Psoas muscle (tissue), 8 donors: Measurements from ENCODE around the gene HPRT1. TPM values are rescaled to one million over a fixed set of nuclear protein-coding genes. Genes with fewer than 3 reads are reported as not detected.

ENCODE experiments used
- ATAC-seq, 4 donors: fragments of 200-7000 bp; cut with Tn5 transposase; one replicate each; pipeline ENCODE4 v1.9.1; 2020; ENCODE audit warnings: moderate library complexity in 3 of 4, mild to moderate bottlenecking in 2 of 4
- DNase-seq, 2 donors: peaks; one replicate each; pipeline ENCODE4 v3.0.0-alpha.2; 2020
- H3K27ac ChIP-seq: fragments of 200-600 bp; one replicate; pipeline ENCODE4 v1.8.0; 2022
- H3K27me3 ChIP-seq, 3 donors: fragments of 200-600 bp in 1 of 3; one replicate each; pipeline versions ENCODE4 v1.6.1 to v1.8.0; 2013 to 2022; ENCODE audit warnings: low read length in 2 of 3, mild to moderate bottlenecking in 2 of 3, moderate library complexity in 1 of 3; ENCODE audit not compliant: insufficient read depth in 3 of 3
- H3K36me3 ChIP-seq, 2 donors: fragments of 200-600 bp in 1 of 2; one replicate each; pipeline versions ENCODE4 v1.6.1 to v1.8.0; 2013 to 2022; ENCODE audit warnings: low read depth in 1 of 2, mild to moderate bottlenecking in 1 of 2, moderate library complexity in 1 of 2; ENCODE audit not compliant: insufficient read depth in 1 of 2
- H3K4me1 ChIP-seq: fragments of 200-600 bp; one replicate; pipeline ENCODE4 v1.8.0; 2022
- H3K4me3 ChIP-seq: fragments of 200-600 bp; one replicate; pipeline ENCODE4 v1.8.0; 2022; ENCODE audit warnings: mild to moderate bottlenecking
- H3K9me3 ChIP-seq: fragments of 200-600 bp; one replicate; pipeline ENCODE4 v1.8.0; 2022
- CTCF ChIP-seq: fragments of 200-600 bp; IDR thresholded peaks from one replicate; pipeline ENCODE4 v1.8.0; 2022; ENCODE audit warnings: antibody characterized with exemption
- WGBS, 3 donors: extraction: QIAGEN DNeasy Blood & Tissue Kit; methylation state at CpG; one replicate each; pipeline versions ENCODE4 v1.1.6 to v1.1.7; 2013; 5-methylcytosine and 5-hydroxymethylcytosine counted together
- intact Hi-C, 2 donors: fragments of 100-400 bp; cut with DNase I; formaldehyde crosslinking; loops; one replicate each; pipeline versions ENCODE4 v1.11.0 to v1.14.2; 2022
- polyA plus RNA-seq, 3 donors: library from polyadenylated mRNA; stranded (reverse); fragments of 200-250 nt; gene quantifications; one replicate each; pipeline ENCODE4 v1.2.3, GENCODE V29; 2013
- total RNA-seq, 4 donors: library from RNA; stranded (reverse); fragmentation: NEBNext Ultra II Directional in 2 of 4; extraction: Animal tissue kit (Norgen Biotek cat#: 25700) in 2 of 4; gene quantifications; one replicate each; pipeline versions ENCODE4 v1.2.1 to v1.2.4, GENCODE V29; 2021 to 2023
- donor health status: healthy with polysubstance abuse.
- donor health status: DM: no; HTN: no; CAD: no; lungs with moderate emphysema.
- donor health status: Bipolar disorder and iron deficiency.
- donor health status: healthy.
- donor health status: DM: yes; HTN: yes; CAD: no.
- donor health status: DM: no; HTN: no; CAD: no.
- donor health status: DM: no; HTN: no; CAD: no.
- donor health status: DM: yes; HTN: yes; CAD: no.

The HPRT1 gene
- total and polyA plus RNA-seq, 7 donors = 7.9 to 30.0 (median 15.9) TPM

- Histone ChIP-seq H3K27me3 (peaks cover 0 to 26% (median 1%) of the 10 kb centered on the region in 3 donors), H3K27ac (peak overlapping the region; percentile 58), H3K9me3 (no peaks in the 10 kb centered on the region), H3K4me3 (no peak overlapping the region), H3K36me3 (peaks cover 0 to 17% of the 10 kb centered on the region in 2 donors), H3K4me1 (no peaks in the 10 kb centered on the region)
- WGBS, 3 donors = 58 to 82% (median 61%) methylated on average over 16 to 20 of the region's 20 CpGs
- intact Hi-C loops = no loop called here
- DNase-seq (no peak), ATAC-seq (no peak)
- TF ChIP-seq CTCF = no peak
Measured at GRCh38 chrX:134545510-134545909, 85.5 kb downstream of the HPRT1 start.

GRCh38 chrX:134546187-134546586, 86.2 kb downstream of the HPRT1 start:
- ATAC-seq = no peak
- peak overlapping the region; percentile 58 for H3K27ac ChIP-seq
- no peak for TF ChIP-seq CTCF
- 63 to 74% (median 64%) methylated on average over 32 to 35 of the region's 35 CpGs for WGBS, 3 donors
- no peak for DNase-seq
- intact Hi-C loops = no loop called here
- H3K27me3 ChIP-seq = peaks cover 0 to 26% (median 1%) of the 10 kb centered on the region in 3 donors
- no peaks in the 10 kb centered on the region for H3K4me1 ChIP-seq
- peaks cover 0 to 17% of the 10 kb centered on the region in 2 donors for H3K36me3 ChIP-seq
- H3K4me3 ChIP-seq = peak overlapping the region; percentile 75
- no peaks in the 10 kb centered on the region for H3K9me3 ChIP-seq

GRCh38 chrX:134547047-134547679, 87.2 kb downstream of the HPRT1 start:
- H3K36me3 ChIP-seq = peaks cover 0 to 17% of the 10 kb centered on the region in 2 donors
- no peak for ATAC-seq
- no peak for TF ChIP-seq CTCF
- intact Hi-C loops = no loop called here
- H3K9me3 ChIP-seq = no peaks in the 10 kb centered on the region
- peak overlapping the region; percentile 84 for H3K27ac ChIP-seq
- DNase-seq = no peak
- H3K27me3 ChIP-seq = peaks cover 0 to 26% (median 1%) of the 10 kb centered on the region in 3 donors
- H3K4me3 ChIP-seq = peak overlapping the region; percentile 75
- H3K4me1 ChIP-seq = no peaks in the 10 kb centered on the region
- 60 to 72% (median 72%) methylated on average over 7 of the region's 7 CpGs for WGBS, 3 donors

GRCh38 chrX:134548257-134549201, 88.6 kb downstream of the HPRT1 start:
- intact Hi-C loops = no loop called here
- ATAC-seq (no peak), DNase-seq (no peak)
- Histone ChIP-seq H3K36me3 (peaks cover 0 to 17% of the 10 kb centered on the region in 2 donors), H3K4me1 (no peaks in the 10 kb centered on the region), H3K4me3 (peak overlapping the region; percentile 75), H3K27ac (peak overlapping the region; percentile 84), H3K9me3 (no peaks in the 10 kb centered on the region), H3K27me3 (peaks cover 0 to 26% (median 1%) of the 10 kb centered on the region in 3 donors)
- 2 to 28% (median 2%) methylated on average over 33 of the region's 33 CpGs for WGBS, 3 donors
- TF ChIP-seq CTCF = no peak

Other genes starting within 250 kb of the HPRT1 start
- gene CCDC160, start 223.0 kb upstream of the HPRT1 start, total RNA-seq = under 1 TPM; 0.41 to 0.98 (median 0.78) TPM
- gene CCDC160, start 223.0 kb upstream of the HPRT1 start, polyA plus RNA-seq = 1 to 10 TPM in 2 of 3 donors, not detected in 1; 3.2 to 5.2 TPM
- 1 to 10 TPM; 6.1 to 8.7 (median 6.7) TPM for gene PHF6, start 86.9 kb upstream of the HPRT1 start, total RNA-seq
- 1 to 10 TPM; 3.5 to 9.1 (median 4.9) TPM for gene PHF6, start 86.9 kb upstream of the HPRT1 start, polyA plus RNA-seq
- 1 to 10 TPM in 1 of 4 donors, under 1 TPM in 2, not detected in 1; 0.32 to 3.0 (median 0.34) TPM for gene PLAC1, start 198.3 kb downstream of the HPRT1 start, total RNA-seq
- under 1 TPM in 2 of 3 donors, not detected in 1; 0.13 to 0.14 TPM for gene PLAC1, start 198.3 kb downstream of the HPRT1 start, polyA plus RNA-seq